DND-41 (cell line): ENCODE results near the gene GPATCH3.

Source experiments
- ATAC-seq: fragments of 200-7000 bp; cut with Tn5 transposase; 3 replicates; pipeline ENCODE4 v1.9.1; 2021; ENCODE audit warnings: low read depth; ENCODE audit not compliant: insufficient read depth
- DNase-seq: peaks from one replicate; pipeline ENCODE4 v3.0.0-alpha.2; 2020
- H2AFZ ChIP-seq: 2 replicates; pipeline ENCODE4 v1.6.0; 2012; ENCODE audit warnings: low read depth, low read length
- H3K27ac ChIP-seq: 2 replicates; pipeline ENCODE4 v1.5.1; 2012; ENCODE audit warnings: low read length, inconsistent platforms
- H3K27me3 ChIP-seq: fragments of 200-600 bp; sonication (generic); 2 replicates; pipeline ENCODE4 v1.6.0; 2012; ENCODE audit warnings: low read length, mild to moderate bottlenecking, inconsistent platforms; ENCODE audit not compliant: insufficient read depth, poor library complexity
- H3K36me3 ChIP-seq: 2 replicates; pipeline ENCODE4 v1.5.1; 2012; ENCODE audit warnings: low read length, inconsistent platforms; ENCODE audit not compliant: insufficient read depth
- H3K4me1 ChIP-seq: 2 replicates; pipeline ENCODE4 v1.5.1; 2012; ENCODE audit warnings: mild to moderate bottlenecking, low read length; ENCODE audit not compliant: insufficient read depth
- H3K4me2 ChIP-seq: 2 replicates; pipeline ENCODE4 v1.6.0; 2012; ENCODE audit warnings: mild to moderate bottlenecking, moderate library complexity, low read length, inconsistent platforms; ENCODE audit not compliant: insufficient read depth
- H3K4me3 ChIP-seq, 2 experiments: fragments of 200-600 bp in 1 of 2; shearing (Covaris generic) in 1 of 2; 2 replicates each; pipeline ENCODE4 v1.5.1; 2012 to 2016; ENCODE audit warnings: inconsistent platforms in 2 of 2, low read length in 2 of 2, mild to moderate bottlenecking in 2 of 2, low read depth in 1 of 2, moderate library complexity in 1 of 2
- H3K79me2 ChIP-seq: 2 replicates; pipeline ENCODE4 v1.6.0; 2012; ENCODE audit warnings: low read length, inconsistent platforms; ENCODE audit not compliant: insufficient read depth
- H3K9ac ChIP-seq: 2 replicates; pipeline ENCODE4 v1.6.0; 2012; ENCODE audit warnings: low read depth, mild to moderate bottlenecking, inconsistent platforms, low read length, moderate library complexity
- H3K9me3 ChIP-seq: 2 replicates; pipeline ENCODE4 v1.5.1; 2012; ENCODE audit warnings: low read length, moderate library complexity, mild to moderate bottlenecking, inconsistent platforms; ENCODE audit not compliant: insufficient read depth, severe bottlenecking
- H4K20me1 ChIP-seq: 2 replicates; pipeline ENCODE4 v1.6.0; 2012; ENCODE audit warnings: low read length; ENCODE audit not compliant: insufficient read depth
- CTCF ChIP-seq: IDR thresholded peaks from 2 replicates; pipeline ENCODE4 v1.5.1; 2012; ENCODE audit warnings: borderline replicate concordance, low read length, moderate library complexity, mild to moderate bottlenecking; ENCODE audit not compliant: poor library complexity, severe bottlenecking; ENCODE audit errors: extremely low read depth
- EZH2 ChIP-seq: IDR thresholded peaks from 3 replicates; pipeline ENCODE4 v1.6.1; 2012; ENCODE audit warnings: borderline replicate concordance, low read depth, mild to moderate bottlenecking, moderate library complexity, low read length, inconsistent platforms; ENCODE audit not compliant: severe bottlenecking

Gene GPATCH3

GRCh38 chr1:26858160-26858559 is 42.1 kb downstream of the GPATCH3 start:
- Histone ChIP-seq H3K79me2 (no peaks in the 10 kb centered on the region), H3K4me2 (no peak overlapping the region), H3K4me1 (0 out of 2 replicates have a peak, but pooled peaks cover under 1% of the 10 kb centered on the region), H3K9ac (no peak overlapping the region), H3K36me3 (peaks cover 24% of the 10 kb centered on the region), H3K27ac (no peak overlapping the region), H4K20me1 (no peaks in the 10 kb centered on the region), H3K27me3 (no peaks in the 10 kb centered on the region), H3K9me3 (no peaks in the 10 kb centered on the region), H2AFZ (no peak overlapping the region), H3K4me3 (no peak overlapping the region)
- no peak for ATAC-seq
- TF ChIP-seq CTCF (no peak), EZH2 (no peak)
- no peak for DNase-seq

GRCh38 chr1:26857473-26858060 is 42.7 kb downstream of the GPATCH3 start:
- H3K79me2 ChIP-seq, result no peaks in the 10 kb centered on the region
- DNase-seq (no peak), ATAC-seq (no peak)
- TF ChIP-seq EZH2 (no peak), CTCF (no peak)
- H3K4me2 ChIP-seq, result no peak overlapping the region
- no peak overlapping the region for H2AFZ ChIP-seq
- H4K20me1 ChIP-seq, result no peaks in the 10 kb centered on the region
- no peak overlapping the region for H3K27ac ChIP-seq
- H3K4me3 ChIP-seq, result no peak overlapping the region
- no peaks in the 10 kb centered on the region for H3K27me3 ChIP-seq
- H3K9ac ChIP-seq, result no peak overlapping the region
- H3K36me3 ChIP-seq, result peaks cover 30% of the 10 kb centered on the region
- no peaks in the 10 kb centered on the region for H3K9me3 ChIP-seq
- H3K4me1 ChIP-seq, result no peaks in the 10 kb centered on the region

GRCh38 chr1:26856604-26857469 is 43.4 kb downstream of the GPATCH3 start:
- ATAC-seq (no peak), DNase-seq (no peak)
- Histone ChIP-seq H3K9me3 (no peaks in the 10 kb centered on the region), H3K36me3 (peaks cover 37% of the 10 kb centered on the region), H4K20me1 (no peaks in the 10 kb centered on the region), H3K27ac (no peak overlapping the region), H3K4me2 (no peak overlapping the region), H3K4me3 (no peak overlapping the region), H3K4me1 (no peaks in the 10 kb centered on the region), H3K27me3 (no peaks in the 10 kb centered on the region), H3K79me2 (no peaks in the 10 kb centered on the region), H2AFZ (no peak overlapping the region), H3K9ac (no peak overlapping the region)
- no peak for TF ChIP-seq CTCF
- TF ChIP-seq EZH2, result no peak
